B cell (primary cell): ENCODE measurements around the gene OCA2. TPM values are rescaled to one million over a fixed set of nuclear protein-coding genes. Genes with fewer than 3 reads are reported as not detected.

Experiments
- ATAC-seq: fragments of 200-7000 bp; cut with Tn5 transposase; one replicate; pipeline ENCODE4 v1.10.0; 2021; ENCODE audit warnings: low read depth, mild to moderate bottlenecking, moderate number of reproducible peaks, moderate library complexity
- CTCF ChIA-PET: fragments of 350-600 bp; sonication (Branson Sonifier 250); formaldehyde crosslinking; loops from one replicate; lab custom pipeline; 2021; ENCODE audit warnings: antibody characterized with exemption, inconsistent platforms; lab: Charles Lee
- POLR2A ChIA-PET: fragments of 350-600 bp; sonication (Branson Sonifier 250); formaldehyde crosslinking; loops from one replicate; lab custom pipeline; 2021; ENCODE audit warnings: antibody characterized with exemption; lab: Charles Lee
- DNase-seq: peaks from one replicate; pipeline ENCODE4 v3.0.0; 2013
- H2AFZ ChIP-seq: 2 replicates; pipeline ENCODE4 v1.6.1; 2012; ENCODE audit warnings: mild to moderate bottlenecking, low read depth, low read length; ENCODE audit not compliant: insufficient read depth, poor library complexity, severe bottlenecking
- H3K27ac ChIP-seq, 2 donors: 1 replicate in 1 of 2; 2 replicates in 1 of 2; pipeline ENCODE4 v1.5.1; 2012 to 2013; ENCODE audit warnings: low read length in 2 of 2, mild to moderate bottlenecking in 2 of 2, moderate library complexity in 1 of 2
- H3K27me3 ChIP-seq, 4 experiments: fragments of 200-600 bp in 1 of 4; sonication (generic) in 1 of 4; replicated peaks in 1 of 4; 1 replicate in 2 of 4; 2 replicates in 2 of 4; pipeline versions ENCODE4 v1.6.1 to v1.7.0; 2013 to 2016; ENCODE audit warnings: low read length in 3 of 4, mild to moderate bottlenecking in 2 of 4, mixed read lengths in 1 of 4, moderate library complexity in 1 of 4; ENCODE audit not compliant: insufficient read depth in 4 of 4, control insufficient read depth in 3 of 4; ENCODE audit errors: control extremely low read depth in 1 of 4
- H3K36me3 ChIP-seq, 2 experiments: replicated peaks in 1 of 2; 1 replicate in 1 of 2; 2 replicates in 1 of 2; pipeline versions ENCODE4 v1.6.1 to v1.7.1; 2013; ENCODE audit warnings: low read length in 1 of 2; ENCODE audit not compliant: insufficient read depth in 2 of 2, control insufficient read depth in 1 of 2; ENCODE audit errors: control extremely low read depth in 1 of 2, extremely low read depth in 1 of 2
- H3K4me1 ChIP-seq, 2 donors: fragments of 200-600 bp in 1 of 2; sonication (generic) in 1 of 2; 1 replicate in 1 of 2; 2 replicates in 1 of 2; pipeline versions ENCODE4 v1.5.1 to v1.6.1; 2013 to 2017; ENCODE audit warnings: low read length in 2 of 2; ENCODE audit not compliant: control insufficient read depth in 2 of 2, insufficient read depth in 2 of 2
- H3K4me2 ChIP-seq: replicated peaks from 2 replicates; pipeline ENCODE3; 2012; ENCODE audit warnings: mild to moderate bottlenecking, low read depth, low read length; ENCODE audit not compliant: poor library complexity, severe bottlenecking
- H3K4me3 ChIP-seq, 5 experiments: fragments of 200-600 bp in 1 of 5; sonication (generic) in 1 of 5; 1 replicate in 3 of 5; 2 replicates in 2 of 5; pipeline versions ENCODE4 v1.5.1 to v1.7.0; 2011 to 2016; ENCODE audit warnings: low read length in 4 of 5, mild to moderate bottlenecking in 4 of 5, low read depth in 2 of 5, control low read depth in 1 of 5, moderate library complexity in 1 of 5; ENCODE audit not compliant: insufficient read depth in 1 of 5; ENCODE audit errors: control extremely low read depth in 1 of 5, extremely low read depth in 1 of 5
- H3K79me2 ChIP-seq: fragments of 200-600 bp; sonication (generic); one replicate; pipeline ENCODE4 v1.6.0; 2016; ENCODE audit warnings: low read length; ENCODE audit not compliant: control insufficient read depth, insufficient read depth
- H3K9ac ChIP-seq: fragments of 200-600 bp; sonication (generic); 2 replicates; pipeline ENCODE4 v1.6.1; 2017; ENCODE audit warnings: mild to moderate bottlenecking, low read length, moderate library complexity
- H3K9me3 ChIP-seq, 3 donors: one replicate each; pipeline versions ENCODE4 v1.6.1 to v1.7.1; 2013; ENCODE audit warnings: low read length in 2 of 3; ENCODE audit not compliant: control insufficient read depth in 2 of 3, insufficient read depth in 1 of 3; ENCODE audit errors: control extremely low read depth in 1 of 3
- H4K20me1 ChIP-seq: 2 replicates; pipeline ENCODE4 v1.6.0; 2012; ENCODE audit warnings: mild to moderate bottlenecking, low read length; ENCODE audit not compliant: insufficient read depth, control insufficient read depth, poor library complexity, severe bottlenecking
- H3K27ac Mint-ChIP-seq: one replicate; pipeline ENCODE4 v1.8.0; 2021; ENCODE audit warnings: mixed read lengths
- H3K27me3 Mint-ChIP-seq: one replicate; pipeline ENCODE4 v1.8.0; 2021; ENCODE audit warnings: mixed read lengths
- H3K4me1 Mint-ChIP-seq: one replicate; pipeline ENCODE4 v1.8.0; 2021; ENCODE audit warnings: mixed read lengths
- H3K4me3 Mint-ChIP-seq: one replicate; pipeline ENCODE4 v1.8.0; 2021; ENCODE audit warnings: mixed read lengths
- H3K9me3 Mint-ChIP-seq: one replicate; pipeline ENCODE4 v1.8.0; 2022; ENCODE audit warnings: mixed read lengths; ENCODE audit not compliant: insufficient read depth
- EZH2 ChIP-seq: IDR thresholded peaks from 2 replicates; pipeline ENCODE4 v1.6.1; 2012; ENCODE audit warnings: borderline replicate concordance, low read depth, mild to moderate bottlenecking, moderate library complexity, low read length; ENCODE audit not compliant: insufficient read depth, poor library complexity, severe bottlenecking
- WGBS: methylation state at CpG from one replicate; pipeline ENCODE4 v1.1.5; 2013; ENCODE audit warnings: missing lambda C conversion rate; ENCODE audit not compliant: insufficient coverage; 5-methylcytosine and 5-hydroxymethylcytosine counted together
- intact Hi-C: fragments of 100-400 bp; cut with micrococcal nuclease; formaldehyde crosslinking; loops from one replicate; pipeline ENCODE4 v1.10.0; 2022
- polyA plus RNA-seq: library from polyadenylated mRNA; depleted of rRNA; stranded (reverse); fragments of >200 nt; gene quantifications from 2 replicates; pipeline ENCODE4 v1.2.3, GENCODE V29; 2012
- total RNA-seq, 2 donors: library from RNA; stranded (reverse); fragments of 120-200 nt in 1 of 2; gene quantifications; 1 replicate in 1 of 2; 2 replicates in 1 of 2; pipeline versions ENCODE4 v1.2.3 to v1.2.4, GENCODE V29; 2013 to 2022
- TF ChIP-seq, protein P1 (sequence below): fragments of 200-600 bp; IDR thresholded peaks from one replicate; pipeline ENCODE4 v1.8.0; 2022; ENCODE audit warnings: antibody characterized with exemption, mild to moderate bottlenecking

OCA2 gene
- total and polyA plus RNA-seq, 2 donors (not counting 1 experiment from before 2014, with no cell fraction given): 0.12 TPM; not detected in 1

DNA sequence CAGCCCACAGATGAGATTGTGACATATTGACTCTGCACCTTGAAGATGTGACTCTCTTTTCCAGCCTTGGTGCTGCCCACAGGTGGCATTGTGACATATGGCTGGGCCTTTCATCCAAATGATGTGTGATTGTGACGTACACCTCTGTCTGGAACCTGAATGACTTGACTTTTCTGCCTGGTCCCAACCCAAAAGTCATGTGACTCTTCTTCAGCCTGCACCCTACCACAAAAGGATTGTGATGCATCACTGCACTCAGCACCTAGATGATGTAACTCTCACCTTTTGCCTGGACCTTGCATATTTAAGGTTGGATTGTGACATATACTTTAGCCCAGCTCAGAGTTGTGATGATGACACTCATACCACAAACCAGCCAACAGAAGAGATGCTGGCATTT is 204.5 kb downstream of the OCA2 start:
- H3K4me1 Mint-ChIP-seq: no peaks in the 10 kb centered on the region
- TF ChIP-seq, protein P1, sequence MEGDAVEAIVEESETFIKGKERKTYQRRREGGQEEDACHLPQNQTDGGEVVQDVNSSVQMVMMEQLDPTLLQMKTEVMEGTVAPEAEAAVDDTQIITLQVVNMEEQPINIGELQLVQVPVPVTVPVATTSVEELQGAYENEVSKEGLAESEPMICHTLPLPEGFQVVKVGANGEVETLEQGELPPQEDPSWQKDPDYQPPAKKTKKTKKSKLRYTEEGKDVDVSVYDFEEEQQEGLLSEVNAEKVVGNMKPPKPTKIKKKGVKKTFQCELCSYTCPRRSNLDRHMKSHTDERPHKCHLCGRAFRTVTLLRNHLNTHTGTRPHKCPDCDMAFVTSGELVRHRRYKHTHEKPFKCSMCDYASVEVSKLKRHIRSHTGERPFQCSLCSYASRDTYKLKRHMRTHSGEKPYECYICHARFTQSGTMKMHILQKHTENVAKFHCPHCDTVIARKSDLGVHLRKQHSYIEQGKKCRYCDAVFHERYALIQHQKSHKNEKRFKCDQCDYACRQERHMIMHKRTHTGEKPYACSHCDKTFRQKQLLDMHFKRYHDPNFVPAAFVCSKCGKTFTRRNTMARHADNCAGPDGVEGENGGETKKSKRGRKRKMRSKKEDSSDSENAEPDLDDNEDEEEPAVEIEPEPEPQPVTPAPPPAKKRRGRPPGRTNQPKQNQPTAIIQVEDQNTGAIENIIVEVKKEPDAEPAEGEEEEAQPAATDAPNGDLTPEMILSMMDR: no peak
- no peak for TF ChIP-seq EZH2
- Histone ChIP-seq H3K36me3 (no peaks in the 10 kb centered on the region), H3K4me2 (no peak overlapping the region), H3K9me3 (peaks cover 4 to 24% (median 8%) of the 10 kb centered on the region in 3 donors), H3K4me3 (no peak overlapping the region), H3K27me3 (no peaks in the 10 kb centered on the region), H3K27ac (no peak overlapping the region), H3K79me2 (no peaks in the 10 kb centered on the region), H3K4me1 (peaks cover 0 to 3% of the 10 kb centered on the region in 2 donors), H3K9ac (no peak overlapping the region), H4K20me1 (no peaks in the 10 kb centered on the region), H2AFZ (no peak overlapping the region)
- ChIA-PET CTCF (no interaction called here), POLR2A (no interaction called here)
- peaks cover 17% of the 10 kb centered on the region for H3K9me3 Mint-ChIP-seq
- DNase-seq (no peak), ATAC-seq (no peak)
- intact Hi-C loops: no loop called here
- no peak overlapping the region for H3K4me3 Mint-ChIP-seq
- 80% methylated on average over 1 of the region's 1 CpG for WGBS
- H3K27me3 Mint-ChIP-seq: no peaks in the 10 kb centered on the region
- H3K27ac Mint-ChIP-seq: no peak overlapping the region

DNA sequence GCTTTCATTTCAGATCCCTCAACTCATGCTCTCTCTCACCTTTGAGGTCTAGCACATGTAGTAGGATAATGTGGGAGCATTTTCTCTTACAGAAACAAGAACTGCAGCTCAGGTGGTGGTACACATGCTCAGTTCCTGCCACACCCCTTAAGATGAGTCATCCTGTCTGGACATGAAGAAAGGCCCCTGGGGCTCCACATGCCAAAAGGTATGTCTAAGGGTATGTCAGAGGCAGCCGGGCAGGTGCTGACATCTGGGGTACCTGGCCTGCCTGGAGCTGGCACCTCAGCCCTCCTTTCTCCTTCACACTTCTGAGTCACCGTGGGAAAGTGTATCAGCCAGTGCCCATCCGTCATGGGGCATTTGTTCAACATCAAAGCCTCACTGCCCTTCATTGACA is 209.9 kb downstream of the OCA2 start:
- no peak for ATAC-seq
- 93% methylated on average over 1 of the region's 3 CpGs for WGBS
- TF ChIP-seq, protein P1: no peak
- no peak for TF ChIP-seq EZH2
- Histone ChIP-seq H4K20me1 (no peaks in the 10 kb centered on the region), H3K27me3 (no peaks in the 10 kb centered on the region), H2AFZ (no peak overlapping the region), H3K4me2 (no peak overlapping the region), H3K9me3 (peaks cover 6 to 19% (median 8%) of the 10 kb centered on the region in 3 donors), H3K9ac (no peak overlapping the region), H3K27ac (no peak overlapping the region), H3K36me3 (no peaks in the 10 kb centered on the region), H3K4me1 (no peaks in the 10 kb centered on the region), H3K4me3 (no peak overlapping the region), H3K79me2 (no peaks in the 10 kb centered on the region)
- no peak overlapping the region for H3K27ac Mint-ChIP-seq
- no peaks in the 10 kb centered on the region for H3K4me1 Mint-ChIP-seq
- no peaks in the 10 kb centered on the region for H3K27me3 Mint-ChIP-seq
- H3K9me3 Mint-ChIP-seq: peaks cover 12% of the 10 kb centered on the region
- intact Hi-C loops: no loop called here
- no peak overlapping the region for H3K4me3 Mint-ChIP-seq
- no peak for DNase-seq
- ChIA-PET CTCF (no interaction called here), POLR2A (no interaction called here)
